Activated naive CD4-positive, alpha-beta T cell treated with anti-CD3 and anti-CD28 coated beads for 36 hours (primary cell): ENCODE results near the gene CCDC107. TPM values are rescaled to one million over a fixed set of nuclear protein-coding genes. Genes with fewer than 3 reads are reported as not detected.

Experiments used
- CTCF ChIA-PET: fragments of 350-600 bp; sonication (Branson Sonifier 250); formaldehyde crosslinking; loops from one replicate; lab custom pipeline; 2021; ENCODE audit warnings: antibody characterized with exemption; lab: Charles Lee
- DNase-seq: peaks from one replicate; pipeline ENCODE4 v3.0.0-alpha.2; 2020
- H3K27ac Mint-ChIP-seq: one replicate; pipeline ENCODE4 v1.8.0; 2021; ENCODE audit warnings: mild to moderate bottlenecking, mixed read lengths
- H3K27me3 Mint-ChIP-seq: one replicate; pipeline ENCODE4 v1.8.0; 2021; ENCODE audit warnings: low read depth, mixed read lengths
- H3K36me3 Mint-ChIP-seq: one replicate; pipeline ENCODE4 v1.8.0; 2021; ENCODE audit warnings: low read depth, mixed read lengths
- H3K4me1 Mint-ChIP-seq: one replicate; pipeline ENCODE4 v1.8.0; 2021; ENCODE audit warnings: low read depth, mixed read lengths
- H3K4me3 Mint-ChIP-seq: one replicate; pipeline ENCODE4 v1.8.0; 2021; ENCODE audit warnings: mild to moderate bottlenecking, moderate library complexity, mixed read lengths
- H3K9me3 Mint-ChIP-seq: one replicate; pipeline ENCODE4 v1.8.0; 2021; ENCODE audit warnings: mixed read lengths
- intact Hi-C: fragments of 100-400 bp; cut with micrococcal nuclease; formaldehyde crosslinking; loops from one replicate; pipeline ENCODE4 v1.15.1; 2023
- total RNA-seq, 2 experiments: library from RNA; stranded (reverse); gene quantifications; one replicate each; pipeline ENCODE4 v1.2.3, GENCODE V29; 2021

Gene CCDC107
- total RNA-seq, 2 experiments from 2014 or later, result 5.6 to 6.4 TPM

- CTCF ChIA-PET, result interaction anchor here (0.6 to 11.0 kb wide), 10 partner anchors 8 to 162 kb away, joined by 3 to 149 read pairs (median 6); partner anchors contain the start of genes CA9, CD72, CREB3 and SIT1
- H3K27me3 Mint-ChIP-seq, result no peaks in the 10 kb centered on the region
- H3K4me1 Mint-ChIP-seq, result peaks cover 49% of the 10 kb centered on the region
- H3K36me3 Mint-ChIP-seq, result peaks cover 34% of the 10 kb centered on the region
- H3K4me3 Mint-ChIP-seq, result peak within 1 kb of the TSS; percentile 82
- peak; percentile 87 for DNase-seq
- H3K27ac Mint-ChIP-seq, result peak within 1 kb of the TSS; percentile 67
- intact Hi-C loops, result loop anchor here (2.0 kb wide), 1 partner anchor 26 kb away; no protein-coding TSS in a partner anchor
- no peaks in the 10 kb centered on the region for H3K9me3 Mint-ChIP-seq
Measured at GRCh38 chr9:35664531-35665470, 6.7 kb downstream of the CCDC107 start, which contains the start of gene ARHGEF39. TSS of gene ARHGEF39 (minus strand) at chr9:35665195. CDS start at chr9:35665169, 26 bp downstream.

GRCh38 chr9:35665471-35665818, 7.4 kb downstream of the CCDC107 start:
- peaks cover 28% of the 10 kb centered on the region for H3K36me3 Mint-ChIP-seq
- intact Hi-C loops, result loop anchor here (2.0 kb wide), 1 partner anchor 25 kb away; no protein-coding TSS in a partner anchor
- peak overlapping the region; percentile 82 for H3K4me3 Mint-ChIP-seq
- H3K27ac Mint-ChIP-seq, result peak overlapping the region; percentile 67
- H3K9me3 Mint-ChIP-seq, result no peaks in the 10 kb centered on the region
- CTCF ChIA-PET, result interaction anchor here (1.2 to 11.0 kb wide), 8 partner anchors 8 to 65 kb away, joined by 5 to 149 read pairs (median 8); partner anchors contain the start of genes CA9, CD72, CREB3 and SIT1
- no peaks in the 10 kb centered on the region for H3K27me3 Mint-ChIP-seq
- H3K4me1 Mint-ChIP-seq, result peaks cover 43% of the 10 kb centered on the region
- no peak for DNase-seq

- peaks cover 37% of the 10 kb centered on the region for H3K4me1 Mint-ChIP-seq
Measured at GRCh38 chr9:35666045-35666444, 8.0 kb downstream of the CCDC107 start.

GRCh38 chr9:35666549-35666948, 8.5 kb downstream of the CCDC107 start:
- H3K4me1 Mint-ChIP-seq, result peaks cover 34% of the 10 kb centered on the region
- no peak overlapping the region for H3K4me3 Mint-ChIP-seq
- no peak for DNase-seq
- no peaks in the 10 kb centered on the region for H3K27me3 Mint-ChIP-seq
- peaks cover 19% of the 10 kb centered on the region for H3K36me3 Mint-ChIP-seq
- intact Hi-C loops, result no loop called here
- H3K9me3 Mint-ChIP-seq, result no peaks in the 10 kb centered on the region
- no peak overlapping the region for H3K27ac Mint-ChIP-seq
- CTCF ChIA-PET, result interaction anchor here (2.2 to 5.2 kb wide), 3 partner anchors 30 to 64 kb away, joined by 9 to 42 read pairs (median 35); partner anchors contain the start of genes CREB3 and TLN1

More at GRCh38 chr9:35666045-35666444, 8.0 kb downstream of the CCDC107 start:
- Mint-ChIP-seq H3K27me3 (no peaks in the 10 kb centered on the region), H3K4me3 (peak overlapping the region; percentile 82), H3K9me3 (no peaks in the 10 kb centered on the region), H3K27ac (no peak overlapping the region), H3K36me3 (peaks cover 22% of the 10 kb centered on the region)
- intact Hi-C loops, result no loop called here
- DNase-seq, result no peak
- CTCF ChIA-PET, result interaction anchor here (1.2 to 11.0 kb wide), 5 partner anchors 18 to 64 kb away, joined by 5 to 149 read pairs (median 35); partner anchors contain the start of genes CREB3, SIT1 and TLN1

GRCh38 chr9:35667939-35668338, 9.8 kb downstream of the CCDC107 start:
- Mint-ChIP-seq H3K27me3 (no peaks in the 10 kb centered on the region), H3K27ac (no peak overlapping the region), H3K4me3 (no peak overlapping the region), H3K4me1 (peaks cover 20% of the 10 kb centered on the region), H3K36me3 (peaks cover 5% of the 10 kb centered on the region), H3K9me3 (no peaks in the 10 kb centered on the region)
- no peak for DNase-seq
- CTCF ChIA-PET, result interaction anchor here (0.5 to 4.7 kb wide), 2 partner anchors 29 to 67 kb away, joined by 3 to 42 read pairs; no protein-coding TSS in a partner anchor
- intact Hi-C loops, result no loop called here

GRCh38 chr9:35669331-35670145, 11.4 kb downstream of the CCDC107 start:
- Mint-ChIP-seq H3K27ac (no peak overlapping the region), H3K9me3 (no peaks in the 10 kb centered on the region), H3K4me3 (no peak overlapping the region), H3K4me1 (peaks cover 9% of the 10 kb centered on the region), H3K36me3 (no peaks in the 10 kb centered on the region), H3K27me3 (peaks cover 2% of the 10 kb centered on the region)
- intact Hi-C loops, result no loop called here
- CTCF ChIA-PET, result interaction anchor here (0.9 to 10.2 kb wide), 4 partner anchors 9 to 61 kb away, joined by 3 to 86 read pairs (median 6); partner anchors contain the start of genes CCDC107 and RMRP
- DNase-seq, result no peak

- CTCF ChIA-PET, result interaction anchor here (1.0 to 10.2 kb wide), 3 partner anchors 9 to 21 kb away, joined by 3 to 86 read pairs (median 6); partner anchors contain the start of gene ARHGEF39
- H3K4me1 Mint-ChIP-seq, result peaks cover 11% of the 10 kb centered on the region
- intact Hi-C loops, result no loop called here
- H3K4me3 Mint-ChIP-seq, result peak within 1 kb of the TSS; percentile 20
- no peaks in the 10 kb centered on the region for H3K9me3 Mint-ChIP-seq
- H3K36me3 Mint-ChIP-seq, result no peaks in the 10 kb centered on the region
- DNase-seq, result no peak
- no peak within 1 kb of the TSS for H3K27ac Mint-ChIP-seq
- peaks cover 7% of the 10 kb centered on the region for H3K27me3 Mint-ChIP-seq
Measured at GRCh38 chr9:35673132-35674024, 15.3 kb downstream of the CCDC107 start, which contains the start of gene CA9. TSS of gene CA9 (plus strand) at chr9:35673928. CDS start at chr9:35673960, 32 bp downstream.

- CTCF ChIA-PET, result interaction anchor here (10.2 kb wide), 1 partner anchor 20 kb away, joined by 86 read pairs; no protein-coding TSS in a partner anchor
Measured at GRCh38 chr9:35674025-35674361, 15.9 kb downstream of the CCDC107 start.

GRCh38 chr9:35675204-35675603, 17.1 kb downstream of the CCDC107 start:
- Mint-ChIP-seq H3K4me3 (peak overlapping the region; percentile 68), H3K4me1 (peaks cover 11% of the 10 kb centered on the region), H3K27me3 (peaks cover 7% of the 10 kb centered on the region), H3K36me3 (no peaks in the 10 kb centered on the region), H3K27ac (no peak overlapping the region), H3K9me3 (no peaks in the 10 kb centered on the region)
- DNase-seq, result no peak
- intact Hi-C loops, result no loop called here
- CTCF ChIA-PET, result interaction anchor here (1.1 to 10.2 kb wide), 4 partner anchors 14 to 29 kb away, joined by 5 to 86 read pairs (median 5); partner anchors contain the start of genes CCDC107 and RMRP

More at GRCh38 chr9:35674025-35674361, 15.9 kb downstream of the CCDC107 start:
- no peak overlapping the region for H3K27ac Mint-ChIP-seq
- H3K4me1 Mint-ChIP-seq, result peaks cover 11% of the 10 kb centered on the region
- H3K36me3 Mint-ChIP-seq, result no peaks in the 10 kb centered on the region
- H3K27me3 Mint-ChIP-seq, result peaks cover 7% of the 10 kb centered on the region
- no peak for DNase-seq
- intact Hi-C loops, result no loop called here
- no peak overlapping the region for H3K4me3 Mint-ChIP-seq
- H3K9me3 Mint-ChIP-seq, result no peaks in the 10 kb centered on the region

- CTCF ChIA-PET, result interaction anchor here (0.7 to 10.2 kb wide), 5 partner anchors 15 to 434 kb away, joined by 3 to 86 read pairs (median 5); partner anchors contain the start of genes CCDC107 and RMRP
- Mint-ChIP-seq H3K27me3 (peaks cover 7% of the 10 kb centered on the region), H3K36me3 (no peaks in the 10 kb centered on the region)
Measured at GRCh38 chr9:35675732-35676392, 17.8 kb downstream of the CCDC107 start.

More at GRCh38 chr9:35675732-35676392, 17.8 kb downstream of the CCDC107 start:
- Mint-ChIP-seq H3K4me3 (peak overlapping the region; percentile 68), H3K4me1 (peaks cover 11% of the 10 kb centered on the region), H3K9me3 (no peaks in the 10 kb centered on the region), H3K27ac (no peak overlapping the region)
- intact Hi-C loops, result no loop called here
- DNase-seq, result peak; percentile 72
